ENCODE measurements around the gene TGM3.

- no peak for TF ChIP-seq ATF2 (CRISPR knock-in tag; IDR thresholded peaks at IDR 0.05; ENCODE audit: borderline replicate concordance, low read depth)
- no peak for TF ChIP-seq CTCF (IDR thresholded peaks at IDR 0.05)
- no peak for TF ChIP-seq ZNF425 (CRISPR knock-in tag; conservative IDR thresholded peaks at IDR 0.05)
- no peak for TF ChIP-seq ZNF416 (CRISPR knock-in tag; IDR thresholded peaks at IDR 0.05)
- TF ChIP-seq ZNF121 (CRISPR knock-in tag; IDR thresholded peaks at IDR 0.05): no peak
- TF ChIP-seq NFYB (CRISPR knock-in tag; conservative IDR thresholded peaks at IDR 0.05; ENCODE audit: low read depth): no peak
- TF ChIP-seq ATF3 (CRISPR knock-in tag; conservative IDR thresholded peaks at IDR 0.05): no peak
- TF ChIP-seq MAX (CRISPR knock-in tag; IDR thresholded peaks at IDR 0.05): no peak
- no peak for TF ChIP-seq FOXP1 (CRISPR knock-in tag; IDR thresholded peaks at IDR 0.05; ENCODE audit: borderline replicate concordance)
- TF ChIP-seq HMGXB4 (CRISPR knock-in tag; IDR thresholded peaks at IDR 0.05): no peak
- TF ChIP-seq E2F1 (CRISPR knock-in tag; IDR thresholded peaks at IDR 0.05): no peak
- TF ChIP-seq ZMAT4 (CRISPR knock-in tag; IDR thresholded peaks at IDR 0.05): no peak
- TF ChIP-seq USF2 (CRISPR knock-in tag; IDR thresholded peaks at IDR 0.05): no peak
Observed at GRCh38 chr20:2287504-2287903, 8.3 kb upstream of the TGM3 start.
